Psoas muscle (tissue), 8 donors: ENCODE results near the gene GCK. TPM values are rescaled to one million over a fixed set of nuclear protein-coding genes. Genes with fewer than 3 reads are reported as not detected.

Source experiments
- ATAC-seq, 4 donors: fragments of 200-7000 bp; cut with Tn5 transposase; one replicate each; pipeline ENCODE4 v1.9.1; 2020; ENCODE audit warnings: moderate library complexity in 3 of 4, mild to moderate bottlenecking in 2 of 4
- DNase-seq, 2 donors: peaks; one replicate each; pipeline ENCODE4 v3.0.0-alpha.2; 2020
- H3K27ac ChIP-seq: fragments of 200-600 bp; one replicate; pipeline ENCODE4 v1.8.0; 2022
- H3K27me3 ChIP-seq, 3 donors: fragments of 200-600 bp in 1 of 3; one replicate each; pipeline versions ENCODE4 v1.6.1 to v1.8.0; 2013 to 2022; ENCODE audit warnings: low read length in 2 of 3, mild to moderate bottlenecking in 2 of 3, moderate library complexity in 1 of 3; ENCODE audit not compliant: insufficient read depth in 3 of 3
- H3K36me3 ChIP-seq, 2 donors: fragments of 200-600 bp in 1 of 2; one replicate each; pipeline versions ENCODE4 v1.6.1 to v1.8.0; 2013 to 2022; ENCODE audit warnings: low read depth in 1 of 2, mild to moderate bottlenecking in 1 of 2, moderate library complexity in 1 of 2; ENCODE audit not compliant: insufficient read depth in 1 of 2
- H3K4me1 ChIP-seq: fragments of 200-600 bp; one replicate; pipeline ENCODE4 v1.8.0; 2022
- H3K4me3 ChIP-seq: fragments of 200-600 bp; one replicate; pipeline ENCODE4 v1.8.0; 2022; ENCODE audit warnings: mild to moderate bottlenecking
- H3K9me3 ChIP-seq: fragments of 200-600 bp; one replicate; pipeline ENCODE4 v1.8.0; 2022
- WGBS, 3 donors: extraction: QIAGEN DNeasy Blood & Tissue Kit; methylation state at CpG; one replicate each; pipeline versions ENCODE4 v1.1.6 to v1.1.7; 2013; 5-methylcytosine and 5-hydroxymethylcytosine counted together
- intact Hi-C, 2 donors: fragments of 100-400 bp; cut with DNase I; formaldehyde crosslinking; loops; one replicate each; pipeline versions ENCODE4 v1.11.0 to v1.14.2; 2022
- polyA plus RNA-seq, 3 donors: library from polyadenylated mRNA; stranded (reverse); fragments of 200-250 nt; gene quantifications; one replicate each; pipeline ENCODE4 v1.2.3, GENCODE V29; 2013
- total RNA-seq, 4 donors: library from RNA; stranded (reverse); fragmentation: NEBNext Ultra II Directional in 2 of 4; extraction: Animal tissue kit (Norgen Biotek cat#: 25700) in 2 of 4; gene quantifications; one replicate each; pipeline versions ENCODE4 v1.2.1 to v1.2.4, GENCODE V29; 2021 to 2023
- TF ChIP-seq, protein P1 (sequence below): fragments of 200-600 bp; IDR thresholded peaks from one replicate; pipeline ENCODE4 v1.8.0; 2022; ENCODE audit warnings: antibody characterized with exemption
- donor health status: healthy with polysubstance abuse.
- donor health status: DM: no; HTN: no; CAD: no; lungs with moderate emphysema.
- donor health status: Bipolar disorder and iron deficiency.
- donor health status: healthy.
- donor health status: DM: yes; HTN: yes; CAD: no.
- donor health status: DM: no; HTN: no; CAD: no.
- donor health status: DM: no; HTN: no; CAD: no.
- donor health status: DM: yes; HTN: yes; CAD: no.

GCK gene
- total and polyA plus RNA-seq, 7 donors: 0.07 to 0.11 (median 0.08) TPM; not detected in 4

GRCh38 chr7:44227911-44228310, 38.7 kb upstream of the GCK start:
- DNase-seq: no peak
- Histone ChIP-seq H3K4me1 (peaks cover 8% of the 10 kb centered on the region), H3K36me3 (peaks cover 0 to 3% of the 10 kb centered on the region in 2 donors), H3K4me3 (no peak overlapping the region), H3K27me3 (peaks cover 0 to 1% (median 0%) of the 10 kb centered on the region in 3 donors), H3K27ac (no peak overlapping the region), H3K9me3 (no peaks in the 10 kb centered on the region)
- intact Hi-C loops: no loop called here
- ATAC-seq: no peak
- TF ChIP-seq, protein P1, sequence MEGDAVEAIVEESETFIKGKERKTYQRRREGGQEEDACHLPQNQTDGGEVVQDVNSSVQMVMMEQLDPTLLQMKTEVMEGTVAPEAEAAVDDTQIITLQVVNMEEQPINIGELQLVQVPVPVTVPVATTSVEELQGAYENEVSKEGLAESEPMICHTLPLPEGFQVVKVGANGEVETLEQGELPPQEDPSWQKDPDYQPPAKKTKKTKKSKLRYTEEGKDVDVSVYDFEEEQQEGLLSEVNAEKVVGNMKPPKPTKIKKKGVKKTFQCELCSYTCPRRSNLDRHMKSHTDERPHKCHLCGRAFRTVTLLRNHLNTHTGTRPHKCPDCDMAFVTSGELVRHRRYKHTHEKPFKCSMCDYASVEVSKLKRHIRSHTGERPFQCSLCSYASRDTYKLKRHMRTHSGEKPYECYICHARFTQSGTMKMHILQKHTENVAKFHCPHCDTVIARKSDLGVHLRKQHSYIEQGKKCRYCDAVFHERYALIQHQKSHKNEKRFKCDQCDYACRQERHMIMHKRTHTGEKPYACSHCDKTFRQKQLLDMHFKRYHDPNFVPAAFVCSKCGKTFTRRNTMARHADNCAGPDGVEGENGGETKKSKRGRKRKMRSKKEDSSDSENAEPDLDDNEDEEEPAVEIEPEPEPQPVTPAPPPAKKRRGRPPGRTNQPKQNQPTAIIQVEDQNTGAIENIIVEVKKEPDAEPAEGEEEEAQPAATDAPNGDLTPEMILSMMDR: no peak
- 71 to 89% (median 82%) methylated on average over 10 to 14 of the region's 14 CpGs for WGBS, 3 donors

- DNase-seq (peak; percentile 14 to 52), ATAC-seq (peak in 1 of 4 donors; percentile 9)
- Histone ChIP-seq H3K27ac (peak overlapping the region; percentile 68), H3K4me1 (peaks cover 8% of the 10 kb centered on the region), H3K27me3 (peaks cover 0 to 1% (median 0%) of the 10 kb centered on the region in 3 donors), H3K4me3 (no peak overlapping the region), H3K9me3 (no peaks in the 10 kb centered on the region), H3K36me3 (peaks cover 0 to 3% of the 10 kb centered on the region in 2 donors)
- TF ChIP-seq, protein P1: no peak
- intact Hi-C loops: no loop called here
- WGBS, 3 donors: 43 to 65% (median 48%) methylated on average over 17 of the region's 17 CpGs
Measured at GRCh38 chr7:44226396-44226753, 37.1 kb upstream of the GCK start.

- Histone ChIP-seq H3K36me3 (peaks cover 0 to 3% of the 10 kb centered on the region in 2 donors), H3K27me3 (peaks cover 0 to 1% (median 0%) of the 10 kb centered on the region in 3 donors), H3K9me3 (no peaks in the 10 kb centered on the region), H3K4me3 (no peak overlapping the region), H3K27ac (peak overlapping the region; percentile 68), H3K4me1 (peaks cover 8% of the 10 kb centered on the region)
- TF ChIP-seq, protein P1: no peak
- WGBS, 3 donors: 16 to 30% (median 29%) methylated on average over 23 to 26 of the region's 26 CpGs
- intact Hi-C loops: no loop called here
- peak; percentile 78 to 89 (median 84) for ATAC-seq
- DNase-seq: peak; percentile 40 to 69
Measured at GRCh38 chr7:44225566-44226395, 36.5 kb upstream of the GCK start.

GRCh38 chr7:44224974-44225565, 35.8 kb upstream of the GCK start:
- peaks cover 0 to 1% (median 0%) of the 10 kb centered on the region in 3 donors for H3K27me3 ChIP-seq
- peaks cover 8% of the 10 kb centered on the region for H3K4me1 ChIP-seq
- 61 to 73% (median 61%) methylated on average over 9 to 10 of the region's 10 CpGs for WGBS, 3 donors
- DNase-seq: peak; percentile 9 to 39
- peak in 1 of 4 donors; percentile 6 for ATAC-seq
- no peak overlapping the region for H3K27ac ChIP-seq
- intact Hi-C loops: no loop called here
- H3K4me3 ChIP-seq: no peak overlapping the region
- TF ChIP-seq, protein P1: no peak
- H3K9me3 ChIP-seq: no peaks in the 10 kb centered on the region
- no peaks in the 10 kb centered on the region for H3K36me3 ChIP-seq
